Measurements from ENCODE around the gene PARK7.

- TF ChIP-seq CTCF (IDR thresholded peaks at IDR 0.05; ENCODE audit: low read length), result no peak
- no peak for TF ChIP-seq EZH2 (IDR thresholded peaks at IDR 0.05; ENCODE audit: borderline replicate concordance, low read length)
Measured at GRCh38 chr1:8002329-8002910, 40.9 kb downstream of the PARK7 start.
